ENCODE results near the gene TMTC2. TPM values are rescaled to one million over a fixed set of nuclear protein-coding genes. Genes with fewer than 3 reads are reported as not detected.

The TMTC2 gene
- total and polyA plus RNA-seq, 3 donors from 2014 or later = 8.1 to 22.4 (median 19.4) TPM

DNA sequence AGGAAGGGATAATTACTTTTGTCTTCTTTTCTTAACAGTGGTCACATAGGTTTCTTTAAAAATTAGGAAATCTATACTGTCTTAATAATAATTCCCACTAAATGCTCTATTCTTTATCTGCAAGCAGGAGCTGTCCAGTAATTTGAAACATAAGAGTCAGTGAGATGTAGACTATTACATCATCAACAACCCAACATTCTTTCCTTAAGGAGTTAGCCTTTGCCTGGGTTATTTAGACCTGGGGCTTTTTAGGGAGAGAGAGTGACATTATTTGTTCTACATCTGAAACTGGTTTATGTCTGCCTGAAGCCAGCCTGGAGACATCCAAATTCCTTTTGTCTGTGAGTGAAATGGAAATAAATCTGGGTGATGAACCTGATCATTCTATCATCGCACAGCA, 294.4 kb downstream of the TMTC2 start:
- TF ChIP-seq, protein P1, sequence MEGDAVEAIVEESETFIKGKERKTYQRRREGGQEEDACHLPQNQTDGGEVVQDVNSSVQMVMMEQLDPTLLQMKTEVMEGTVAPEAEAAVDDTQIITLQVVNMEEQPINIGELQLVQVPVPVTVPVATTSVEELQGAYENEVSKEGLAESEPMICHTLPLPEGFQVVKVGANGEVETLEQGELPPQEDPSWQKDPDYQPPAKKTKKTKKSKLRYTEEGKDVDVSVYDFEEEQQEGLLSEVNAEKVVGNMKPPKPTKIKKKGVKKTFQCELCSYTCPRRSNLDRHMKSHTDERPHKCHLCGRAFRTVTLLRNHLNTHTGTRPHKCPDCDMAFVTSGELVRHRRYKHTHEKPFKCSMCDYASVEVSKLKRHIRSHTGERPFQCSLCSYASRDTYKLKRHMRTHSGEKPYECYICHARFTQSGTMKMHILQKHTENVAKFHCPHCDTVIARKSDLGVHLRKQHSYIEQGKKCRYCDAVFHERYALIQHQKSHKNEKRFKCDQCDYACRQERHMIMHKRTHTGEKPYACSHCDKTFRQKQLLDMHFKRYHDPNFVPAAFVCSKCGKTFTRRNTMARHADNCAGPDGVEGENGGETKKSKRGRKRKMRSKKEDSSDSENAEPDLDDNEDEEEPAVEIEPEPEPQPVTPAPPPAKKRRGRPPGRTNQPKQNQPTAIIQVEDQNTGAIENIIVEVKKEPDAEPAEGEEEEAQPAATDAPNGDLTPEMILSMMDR (IDR thresholded peaks at IDR 0.05) = no peak
- TF ChIP-seq POLR2A (IDR thresholded peaks at IDR 0.05) = no peak

DNA sequence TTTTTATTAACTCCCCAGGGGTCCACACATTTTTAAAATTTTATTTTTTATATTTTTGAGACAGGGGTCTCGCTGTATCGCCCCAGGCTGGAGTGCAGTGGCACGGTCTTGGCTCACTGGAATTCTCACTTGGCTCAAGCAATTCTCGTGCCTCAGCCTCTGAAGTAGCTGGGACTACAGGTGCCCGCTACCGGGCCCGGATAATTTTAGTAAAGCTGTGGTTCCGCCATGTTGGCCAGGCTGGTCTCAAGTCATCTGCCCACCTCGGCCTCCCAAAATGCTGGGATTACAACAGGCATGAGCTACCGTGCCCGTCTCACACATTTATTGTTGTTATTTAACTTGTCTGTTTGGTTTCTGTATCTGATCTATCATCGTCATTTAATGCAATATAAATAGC, 307.4 kb downstream of the TMTC2 start:
- intact Hi-C loops (cut with DNase I; ENCODE audit: low total_unique reads) = no loop called here
- WGBS, 2 donors = 74 to 76% methylated on average over 12 of the region's 12 CpGs
- DNase-seq = no peak
- no peaks in the 10 kb centered on the region for H3K36me3 ChIP-seq (ENCODE audit: low read depth, missing control alignments)
- no peak for TF ChIP-seq POLR2A (IDR thresholded peaks at IDR 0.05)
- TF ChIP-seq, protein P1 (IDR thresholded peaks at IDR 0.05) = no peak
- H3K4me3 ChIP-seq = no peak overlapping the region
- no peak overlapping the region for H3K27ac ChIP-seq
- no peaks in the 10 kb centered on the region for H3K27me3 ChIP-seq
- H3K9me3 ChIP-seq = no peaks in the 10 kb centered on the region
- H3K4me1 ChIP-seq = no peaks in the 10 kb centered on the region

More for the DNA sequence above, 294.4 kb downstream of the TMTC2 start:
- no peak for DNase-seq
- no peaks in the 10 kb centered on the region for H3K4me1 ChIP-seq
- no peaks in the 10 kb centered on the region for H3K36me3 ChIP-seq (ENCODE audit: low read depth, missing control alignments)
- H3K27me3 ChIP-seq = no peaks in the 10 kb centered on the region
- intact Hi-C loops (cut with DNase I; ENCODE audit: low total_unique reads) = no loop called here
- no peak overlapping the region for H3K27ac ChIP-seq
- no peaks in the 10 kb centered on the region for H3K9me3 ChIP-seq
- WGBS, 2 donors = 96 to 100% methylated on average over 1 of the region's 1 CpG
- no peak overlapping the region for H3K4me3 ChIP-seq

DNA sequence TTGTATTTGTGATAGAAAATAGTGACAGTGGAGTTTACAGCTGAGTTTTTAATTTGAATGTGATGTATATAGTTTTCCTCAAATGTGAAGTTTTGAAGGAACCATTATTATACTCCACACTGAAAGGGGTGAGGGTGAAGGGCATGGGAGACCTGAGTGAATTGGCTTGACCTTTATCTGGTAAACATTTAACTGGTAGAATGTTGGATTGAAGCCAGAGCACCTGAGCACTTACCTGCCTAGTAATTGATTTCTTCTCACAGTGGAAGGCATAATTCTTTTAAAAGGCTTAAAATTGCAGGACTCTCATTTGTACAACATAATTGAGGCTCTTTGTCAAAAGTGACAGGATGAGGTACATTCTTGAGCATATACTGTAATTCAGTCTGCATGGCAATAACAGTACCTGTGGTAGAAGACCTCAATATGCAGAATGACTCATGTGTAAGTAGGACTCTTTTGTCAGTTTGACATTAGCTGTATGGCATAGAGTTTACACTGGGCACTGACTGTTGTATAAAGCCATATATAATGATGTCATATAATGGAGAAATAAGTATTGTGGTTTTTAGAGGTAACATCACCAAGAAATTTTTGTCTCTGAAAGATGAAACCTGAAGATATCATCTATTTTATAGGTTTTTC, 309.6 kb downstream of the TMTC2 start:
- H3K27ac ChIP-seq = no peak overlapping the region
- TF ChIP-seq POLR2A (IDR thresholded peaks at IDR 0.05) = no peak
- TF ChIP-seq, protein P1 (IDR thresholded peaks at IDR 0.05) = no peak
- no peaks in the 10 kb centered on the region for H3K27me3 ChIP-seq
- no peaks in the 10 kb centered on the region for H3K4me1 ChIP-seq
- no peak overlapping the region for H3K4me3 ChIP-seq
- H3K36me3 ChIP-seq (ENCODE audit: low read depth, missing control alignments) = no peaks in the 10 kb centered on the region
- DNase-seq = no peak
- no peaks in the 10 kb centered on the region for H3K9me3 ChIP-seq
- intact Hi-C loops (cut with DNase I; ENCODE audit: low total_unique reads) = no loop called here

DNA sequence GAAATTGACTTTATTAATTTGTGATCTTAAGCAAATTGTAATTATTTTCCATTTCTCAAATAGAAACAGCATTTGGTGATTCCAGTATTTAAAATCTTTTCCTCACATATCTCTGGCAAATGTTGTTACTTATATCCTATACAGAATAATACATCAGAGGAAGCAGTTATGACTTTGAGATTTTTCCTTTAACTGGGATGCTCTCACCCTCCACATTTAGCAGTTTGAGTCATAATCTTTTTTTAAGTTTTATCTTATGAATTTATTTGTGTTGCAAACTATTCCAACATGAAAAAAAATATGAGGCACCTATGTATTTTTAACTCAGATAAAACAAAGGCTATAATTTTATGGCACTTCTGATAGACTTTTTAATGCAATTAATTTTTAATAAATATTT, 311.8 kb downstream of the TMTC2 start:
- no peak overlapping the region for H3K27ac ChIP-seq
- H3K36me3 ChIP-seq (ENCODE audit: low read depth, missing control alignments) = no peaks in the 10 kb centered on the region
- intact Hi-C loops (cut with DNase I; ENCODE audit: low total_unique reads) = no loop called here
- no peaks in the 10 kb centered on the region for H3K9me3 ChIP-seq
- no peaks in the 10 kb centered on the region for H3K4me1 ChIP-seq
- DNase-seq = no peak
- no peak overlapping the region for H3K4me3 ChIP-seq
- H3K27me3 ChIP-seq = no peaks in the 10 kb centered on the region
- TF ChIP-seq, protein P1 (IDR thresholded peaks at IDR 0.05) = no peak
- no peak for TF ChIP-seq POLR2A (IDR thresholded peaks at IDR 0.05)

DNA sequence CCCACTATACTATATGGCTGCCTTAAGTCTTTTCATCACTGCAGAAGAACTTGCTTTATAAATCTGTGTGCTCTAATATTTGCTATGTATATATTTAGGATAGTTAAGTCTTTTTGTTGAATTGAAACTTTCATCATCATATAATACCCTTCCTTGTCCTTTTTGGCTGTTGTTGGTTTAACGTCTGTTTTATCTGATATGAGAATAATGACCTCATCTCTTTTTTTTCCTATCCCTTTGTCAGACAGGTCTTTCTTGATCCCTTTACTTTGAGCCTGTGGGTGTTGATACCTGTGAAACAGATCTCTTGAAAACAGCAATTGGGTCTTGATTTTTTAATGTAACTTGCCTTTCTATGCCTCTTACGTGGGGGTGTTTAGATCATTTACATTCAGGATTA, 316.3 kb downstream of the TMTC2 start:
- no peak for DNase-seq
- no peak overlapping the region for H3K27ac ChIP-seq
- H3K4me1 ChIP-seq = no peaks in the 10 kb centered on the region
- intact Hi-C loops (cut with DNase I; ENCODE audit: low total_unique reads) = no loop called here
- no peak for TF ChIP-seq POLR2A (IDR thresholded peaks at IDR 0.05)
- TF ChIP-seq, protein P1 (IDR thresholded peaks at IDR 0.05) = no peak
- no peaks in the 10 kb centered on the region for H3K36me3 ChIP-seq (ENCODE audit: low read depth, missing control alignments)
- H3K9me3 ChIP-seq = no peaks in the 10 kb centered on the region
- H3K27me3 ChIP-seq = no peaks in the 10 kb centered on the region
- WGBS, 2 donors = 46 to 48% methylated on average over 2 of the region's 2 CpGs
- H3K4me3 ChIP-seq = no peak overlapping the region

Measured in testis (tissue), 3 donors.